ENCODE measurements around the gene TDRD7. TPM values are rescaled to one million over a fixed set of nuclear protein-coding genes. Genes with fewer than 3 reads are reported as not detected.

TDRD7 gene
- total and polyA plus RNA-seq, 5 donors: 5.1 to 10.2 (median 9.2) TPM

DNA sequence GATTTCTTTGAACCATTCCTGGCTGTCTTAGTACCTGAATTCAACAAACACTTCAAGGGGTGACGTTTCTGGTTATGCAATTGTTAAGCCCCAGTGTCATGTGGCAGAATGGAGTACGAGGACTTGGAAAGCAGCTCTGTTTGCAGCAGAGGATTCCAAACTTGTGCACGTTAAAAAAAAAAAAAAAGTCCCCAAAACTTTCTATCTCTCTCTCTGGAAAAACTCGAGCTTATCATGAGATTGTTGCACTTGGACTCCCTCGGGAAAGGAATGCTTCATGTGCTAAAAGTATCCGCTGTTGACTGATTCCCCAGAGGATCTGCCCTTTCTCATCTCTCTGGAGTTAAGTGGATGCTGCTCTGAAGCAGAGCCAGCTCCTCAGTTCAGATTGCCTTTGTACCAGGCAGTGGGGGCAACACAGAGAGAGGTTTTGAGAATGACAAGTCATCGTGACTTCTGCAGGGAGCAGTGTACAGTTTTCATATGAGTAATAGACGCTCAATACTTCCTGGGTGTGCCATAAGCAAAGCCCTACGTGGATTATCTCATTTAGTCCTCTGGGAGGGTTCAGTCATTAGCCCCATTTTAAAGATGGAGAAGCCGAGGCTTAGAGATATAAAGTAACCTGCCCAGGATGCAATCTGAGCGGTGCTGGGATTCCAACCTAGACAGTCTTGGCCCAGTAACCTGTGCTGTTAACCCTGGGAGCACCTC lies 117.6 kb downstream of the TDRD7 start:
- peak in 1 of 3 donors; percentile 39 for DNase-seq
- ATAC-seq: peak; percentile 75 to 85
- Histone ChIP-seq H3K27ac (ENCODE audit: low read length) (peak overlapping the region; percentile 99), H3K27me3 (ENCODE audit: control insufficient read depth, insufficient read depth) (no peaks in the 10 kb centered on the region), H3K4me1 (ENCODE audit: control insufficient read depth, insufficient read depth, low read length) (peaks cover 6% of the 10 kb centered on the region), H3K4me3 (ENCODE audit: low read length) (no peak overlapping the region), H3K9me3 (ENCODE audit: control insufficient read depth, low read length) (no peaks in the 10 kb centered on the region)
- intact Hi-C loops (cut with DNase I): no loop called here
- WGBS: 28% methylated on average over 11 of the region's 11 CpGs

GRCh38 chr9:97531888-97532376 lies 120.0 kb downstream of the TDRD7 start:
- intact Hi-C loops (cut with DNase I): no loop called here
- Histone ChIP-seq H3K4me1 (ENCODE audit: control insufficient read depth, insufficient read depth, low read length) (peaks cover 8% of the 10 kb centered on the region), H3K4me3 (ENCODE audit: low read length) (no peak overlapping the region), H3K9me3 (ENCODE audit: control insufficient read depth, low read length) (no peaks in the 10 kb centered on the region), H3K27me3 (ENCODE audit: control insufficient read depth, insufficient read depth) (no peaks in the 10 kb centered on the region), H3K27ac (ENCODE audit: low read length) (peak overlapping the region; percentile 34)
- 51% methylated on average over 9 of the region's 9 CpGs for WGBS
- DNase-seq: no peak
- peak in 1 of 2 donors; percentile 70 for ATAC-seq

GRCh38 chr9:97534185-97534584 lies 122.3 kb downstream of the TDRD7 start:
- no peak overlapping the region for H3K4me3 ChIP-seq (ENCODE audit: low read length)

DNA sequence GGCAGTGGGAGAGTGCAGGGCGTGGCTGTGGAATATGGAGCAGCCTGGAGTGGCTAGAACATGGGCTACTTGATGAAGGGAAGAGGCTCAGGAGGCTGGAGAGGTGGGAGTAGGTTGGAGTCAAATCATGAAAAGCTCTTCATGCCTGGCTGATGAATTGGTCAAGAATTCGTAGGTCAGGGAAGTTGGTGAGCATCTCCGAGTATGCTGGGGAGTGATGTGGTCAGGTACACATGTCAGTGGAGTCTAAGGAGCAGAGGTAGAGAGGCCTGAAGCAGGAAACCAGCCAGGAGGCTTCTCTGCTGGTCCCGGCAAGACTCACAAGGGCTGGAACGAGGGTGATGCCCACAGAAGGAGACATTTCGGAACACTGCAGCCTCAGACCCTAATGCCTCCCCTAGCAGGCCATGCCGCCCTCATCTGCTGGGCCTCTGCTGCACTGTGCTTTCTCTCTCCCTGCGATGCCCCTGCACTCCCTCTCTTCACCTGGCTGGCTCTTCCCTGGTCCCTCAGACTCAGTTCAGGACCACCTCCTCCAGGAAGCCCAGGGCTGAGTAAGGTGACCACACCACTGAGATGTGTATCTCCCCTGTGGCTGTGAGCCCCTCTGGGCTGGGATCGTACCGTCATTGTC lies 123.2 kb downstream of the TDRD7 start:
- Histone ChIP-seq H3K4me3 (ENCODE audit: low read length) (no peak overlapping the region), H3K9me3 (ENCODE audit: control insufficient read depth, low read length) (no peaks in the 10 kb centered on the region), H3K27me3 (ENCODE audit: control insufficient read depth, insufficient read depth) (no peaks in the 10 kb centered on the region), H3K4me1 (ENCODE audit: control insufficient read depth, insufficient read depth, low read length) (peaks cover 6% of the 10 kb centered on the region), H3K27ac (ENCODE audit: low read length) (no peak overlapping the region)
- ATAC-seq: no peak
- intact Hi-C loops (cut with DNase I): no loop called here
- DNase-seq: no peak
- WGBS: 95% methylated on average over 10 of the region's 10 CpGs

More at GRCh38 chr9:97534185-97534584, 122.3 kb downstream of the TDRD7 start:
- ATAC-seq (no peak), DNase-seq (no peak)
- Histone ChIP-seq H3K4me1 (ENCODE audit: control insufficient read depth, insufficient read depth, low read length) (peaks cover 8% of the 10 kb centered on the region), H3K9me3 (ENCODE audit: control insufficient read depth, low read length) (no peaks in the 10 kb centered on the region), H3K27me3 (ENCODE audit: control insufficient read depth, insufficient read depth) (no peaks in the 10 kb centered on the region), H3K27ac (ENCODE audit: low read length) (no peak overlapping the region)
- WGBS: 92% methylated on average over 3 of the region's 3 CpGs
- intact Hi-C loops (cut with DNase I): no loop called here

DNA sequence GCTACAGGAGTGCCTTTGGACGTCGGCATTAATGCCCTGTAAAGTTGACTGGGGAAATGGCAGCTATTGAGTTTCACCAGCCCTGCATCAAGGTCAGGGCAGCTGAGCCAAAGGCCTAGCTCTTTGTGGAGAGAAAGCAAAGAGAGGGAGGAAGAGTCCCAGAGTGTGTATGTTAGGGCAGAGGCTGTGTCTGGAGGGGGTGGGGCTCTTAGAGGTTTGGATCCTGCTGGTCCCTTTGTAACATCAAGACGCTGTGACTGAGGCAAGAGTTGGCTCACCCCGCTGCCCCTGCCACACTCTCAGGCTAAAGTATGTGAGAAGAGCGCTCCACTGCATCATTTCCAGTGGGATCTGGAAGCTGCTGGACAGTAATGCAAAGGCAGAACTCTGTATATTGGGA lies 123.9 kb downstream of the TDRD7 start:
- intact Hi-C loops (cut with DNase I): no loop called here
- H3K4me3 ChIP-seq (ENCODE audit: low read length): no peak overlapping the region
- DNase-seq (peak in 1 of 3 donors; percentile 64), ATAC-seq (peak; percentile 21 to 45)
- H3K27ac ChIP-seq (ENCODE audit: low read length): peak overlapping the region; percentile 48
- H3K9me3 ChIP-seq (ENCODE audit: control insufficient read depth, low read length): no peaks in the 10 kb centered on the region
- H3K4me1 ChIP-seq (ENCODE audit: control insufficient read depth, insufficient read depth, low read length): peaks cover 9% of the 10 kb centered on the region
- WGBS: 69% methylated on average over 5 of the region's 5 CpGs
- H3K27me3 ChIP-seq (ENCODE audit: control insufficient read depth, insufficient read depth): no peaks in the 10 kb centered on the region

- DNase-seq: no peak
- Histone ChIP-seq H3K27ac (ENCODE audit: low read length) (peak overlapping the region; percentile 27), H3K4me1 (ENCODE audit: control insufficient read depth, insufficient read depth, low read length) (peaks cover 9% of the 10 kb centered on the region), H3K27me3 (ENCODE audit: control insufficient read depth, insufficient read depth) (no peaks in the 10 kb centered on the region), H3K4me3 (ENCODE audit: low read length) (no peak overlapping the region), H3K9me3 (ENCODE audit: control insufficient read depth, low read length) (no peaks in the 10 kb centered on the region)
- 57% methylated on average over 9 of the region's 9 CpGs for WGBS
- ATAC-seq: peak in 1 of 2 donors; percentile 27
- intact Hi-C loops (cut with DNase I): no loop called here
Measured at GRCh38 chr9:97536480-97536879, 124.6 kb downstream of the TDRD7 start.

GRCh38 chr9:97543561-97543960 lies 131.7 kb downstream of the TDRD7 start:
- Histone ChIP-seq H3K4me3 (ENCODE audit: low read length) (no peak overlapping the region), H3K27ac (ENCODE audit: low read length) (no peak overlapping the region), H3K9me3 (ENCODE audit: control insufficient read depth, low read length) (no peaks in the 10 kb centered on the region), H3K4me1 (ENCODE audit: control insufficient read depth, insufficient read depth, low read length) (peaks cover 3% of the 10 kb centered on the region), H3K27me3 (ENCODE audit: control insufficient read depth, insufficient read depth) (no peaks in the 10 kb centered on the region)
- no peak for ATAC-seq
- DNase-seq: no peak
- 96% methylated on average over 1 of the region's 1 CpG for WGBS
- intact Hi-C loops (cut with DNase I): no loop called here

- DNase-seq (no peak), ATAC-seq (peak; percentile 49 to 68)
- H3K4me3 ChIP-seq (ENCODE audit: low read length): no peak overlapping the region
- H3K27ac ChIP-seq (ENCODE audit: low read length): no peak overlapping the region
- H3K4me1 ChIP-seq (ENCODE audit: control insufficient read depth, insufficient read depth, low read length): no peaks in the 10 kb centered on the region
- 52% methylated on average over 8 of the region's 8 CpGs for WGBS
- H3K27me3 ChIP-seq (ENCODE audit: control insufficient read depth, insufficient read depth): no peaks in the 10 kb centered on the region
- intact Hi-C loops (cut with DNase I): no loop called here
- H3K9me3 ChIP-seq (ENCODE audit: control insufficient read depth, low read length): no peaks in the 10 kb centered on the region
Measured at GRCh38 chr9:97545486-97545885, 133.6 kb downstream of the TDRD7 start.

Small RNA genes lying within 50 kb of the gene (microRNA-seq; reads per million reads assigned to microRNA genes)
- 0 reads per million in 2 donors for gene MIR1302-8

Other genes starting within 250 kb of the TDRD7 start
- gene CCDC180, start 104.4 kb upstream of the TDRD7 start, total RNA-seq: 1 to 10 TPM; 2.0 to 6.6 (median 2.5) TPM
- gene CCDC180, start 104.4 kb upstream of the TDRD7 start, polyA plus RNA-seq: 3.2 TPM
- 100 to 1,000 TPM; 177 to 220 (median 208) TPM for gene TMOD1, start 89.6 kb downstream of the TDRD7 start, total RNA-seq
- gene TMOD1, start 89.6 kb downstream of the TDRD7 start, polyA plus RNA-seq: 184 TPM
- gene TSTD2, start 221.3 kb downstream of the TDRD7 start, total RNA-seq: 10 to 100 TPM; 19.4 to 29.5 (median 24.6) TPM
- 14.0 TPM for gene TSTD2, start 221.3 kb downstream of the TDRD7 start, polyA plus RNA-seq
- gene NCBP1, start 221.7 kb downstream of the TDRD7 start, total RNA-seq: 10 to 100 TPM; 18.7 to 27.7 (median 19.6) TPM
- 10.3 TPM for gene NCBP1, start 221.7 kb downstream of the TDRD7 start, polyA plus RNA-seq

Measured in right cardiac atrium (tissue), 5 donors.